IMR-90 (cell line): Measurements from ENCODE around the gene REC114. TPM values are rescaled to one million over a fixed set of nuclear protein-coding genes. Genes with fewer than 3 reads are reported as not detected.
"Not testable (repeated sequence)": the region's sequence is repeated elsewhere in the genome, so short reads cannot be mapped to it uniquely, and the experiment has no call there.

Experiments
- ATAC-seq: fragments of 200-7000 bp; cut with Tn5 transposase; 2 replicates; pipeline ENCODE4 v1.9.1; 2020; ENCODE audit warnings: low read depth, mild to moderate bottlenecking, moderate library complexity
- BruUV-seq: library from RNA; stranded (reverse); fragments of 400-500 nt; replicated peaks from 2 replicates; lab custom pipeline; 2021; lab: Mats Ljungman, UMichigan
- CTCF ChIA-PET: fragments of 300-600 bp; formaldehyde crosslinking; extraction: SDS; loops from one replicate; lab custom pipeline; 2021; ENCODE audit warnings: antibody characterized with exemption; lab: Yijun Ruan, JAX
- POLR2A ChIA-PET: fragments of 300-600 bp; sonication (Branson Sonifier 250); formaldehyde crosslinking; loops from one replicate; lab custom pipeline; 2022; ENCODE audit warnings: antibody characterized with exemption; ENCODE audit not compliant: unreplicated experiment; lab: Charles Lee
- DNase-seq: peaks from one replicate; pipeline ENCODE4 v3.0.0; 2013
- H2AFZ ChIP-seq: replicated peaks from 2 replicates; pipeline ENCODE3; 2013; ENCODE audit warnings: low read length, mild to moderate bottlenecking; ENCODE audit not compliant: poor library complexity
- H2AK5ac ChIP-seq: 2 replicates; pipeline ENCODE4 v1.6.1; 2013; ENCODE audit warnings: low read depth, low read length, inconsistent platforms
- H2AK9ac ChIP-seq: replicated peaks from 2 replicates; pipeline ENCODE3; 2013; ENCODE audit warnings: mild to moderate bottlenecking, low read depth, low read length, moderate library complexity; ENCODE audit not compliant: poor library complexity
- H2BK120ac ChIP-seq: 2 replicates; pipeline ENCODE4 v1.6.1; 2013; ENCODE audit warnings: low read depth, low read length, inconsistent platforms
- H2BK15ac ChIP-seq: 3 replicates; pipeline ENCODE4 v1.6.1; 2013; ENCODE audit warnings: low read depth, low read length, inconsistent platforms
- H2BK20ac ChIP-seq: 2 replicates; pipeline ENCODE4 v1.6.1; 2013; ENCODE audit warnings: low read depth, mild to moderate bottlenecking, inconsistent platforms, low read length, moderate library complexity
- H2BK5ac ChIP-seq: 2 replicates; pipeline ENCODE4 v1.6.1; 2013; ENCODE audit warnings: mild to moderate bottlenecking, low read depth, low read length, inconsistent platforms; ENCODE audit not compliant: poor library complexity, severe bottlenecking
- H3K14ac ChIP-seq: replicated peaks from 2 replicates; pipeline ENCODE4 v1.6.1; 2013; ENCODE audit warnings: low read depth, low read length, inconsistent platforms
- H3K18ac ChIP-seq: 2 replicates; pipeline ENCODE4 v1.6.1; 2013; ENCODE audit warnings: low read depth, low read length, control low read depth
- H3K23ac ChIP-seq: 2 replicates; pipeline ENCODE4 v1.6.1; 2013; ENCODE audit warnings: low read depth, low read length, inconsistent platforms
- H3K27ac ChIP-seq: 2 replicates; pipeline ENCODE4 v1.5.1; 2013; ENCODE audit warnings: mild to moderate bottlenecking, control low read depth, low read length; ENCODE audit not compliant: insufficient read depth
- H3K27me3 ChIP-seq: 2 replicates; pipeline ENCODE4 v1.6.1; 2013; ENCODE audit warnings: low read length; ENCODE audit not compliant: control insufficient read depth, insufficient read depth
- H3K36me3 ChIP-seq: 2 replicates; pipeline ENCODE4 v1.6.1; 2013; ENCODE audit warnings: low read length, mixed read lengths; ENCODE audit not compliant: control insufficient read depth, insufficient read depth
- H3K4ac ChIP-seq: 2 replicates; pipeline ENCODE4 v1.6.1; 2013; ENCODE audit warnings: low read depth, low read length, inconsistent platforms
- H3K4me1 ChIP-seq: 2 replicates; pipeline ENCODE4 v1.6.1; 2013; ENCODE audit warnings: low read length, mixed read lengths; ENCODE audit not compliant: control insufficient read depth, insufficient read depth
- H3K4me2 ChIP-seq: 2 replicates; pipeline ENCODE4 v1.6.1; 2013; ENCODE audit warnings: low read depth, mild to moderate bottlenecking, control low read depth, low read length, moderate library complexity
- H3K4me3 ChIP-seq: 2 replicates; pipeline ENCODE4 v1.5.1; 2013; ENCODE audit warnings: low read depth, mild to moderate bottlenecking, control low read depth, low read length, moderate library complexity; ENCODE audit not compliant: insufficient read depth
- H3K56ac ChIP-seq: 2 replicates; pipeline ENCODE4 v1.6.1; 2013; ENCODE audit warnings: low read length, inconsistent platforms; ENCODE audit not compliant: insufficient read depth; ENCODE audit errors: extremely low read depth
- H3K79me1 ChIP-seq, 2 experiments: 2 replicates each; pipeline ENCODE4 v1.6.1; 2013; ENCODE audit warnings: low read length in 2 of 2, inconsistent platforms in 1 of 2, low read depth in 1 of 2
- H3K9ac ChIP-seq: 2 replicates; pipeline ENCODE4 v1.6.1; 2013; ENCODE audit warnings: low read depth, low read length, control low read depth
- H3K9me1 ChIP-seq: 2 replicates; pipeline ENCODE4 v1.6.1; 2013; ENCODE audit warnings: low read length, inconsistent platforms; ENCODE audit not compliant: insufficient read depth
- H3K9me3 ChIP-seq: 2 replicates; pipeline ENCODE4 v1.6.1; 2013; ENCODE audit warnings: low read length; ENCODE audit not compliant: control insufficient read depth, insufficient read depth
- H4K20me1 ChIP-seq: 2 replicates; pipeline ENCODE4 v1.6.1; 2013; ENCODE audit warnings: low read length, inconsistent platforms; ENCODE audit not compliant: insufficient read depth
- H4K5ac ChIP-seq: 2 replicates; pipeline ENCODE4 v1.6.1; 2013; ENCODE audit warnings: mild to moderate bottlenecking, low read depth, low read length, control low read depth
- H4K8ac ChIP-seq, 2 experiments: 2 replicates each; pipeline ENCODE4 v1.6.1; 2013; ENCODE audit warnings: low read depth in 2 of 2, low read length in 2 of 2, control low read depth in 1 of 2, inconsistent platforms in 1 of 2
- H4K91ac ChIP-seq: 2 replicates; pipeline ENCODE4 v1.6.1; 2013; ENCODE audit warnings: low read depth, low read length, inconsistent platforms; ENCODE audit not compliant: insufficient read depth
- WGBS, 2 experiments: methylation state at CpG; one replicate each; pipeline versions ENCODE4 v1.1.5 to v1.1.7; 2013; ENCODE audit warnings: missing lambda C conversion rate in 2 of 2; ENCODE audit not compliant: insufficient read length in 1 of 2; ENCODE audit errors: extremely low coverage in 2 of 2; 5-methylcytosine and 5-hydroxymethylcytosine counted together
- dilution Hi-C: fragments of 300-500 bp; cut with HindIII; formaldehyde crosslinking; loops from one replicate; pipeline ENCODE4 v1.14.3; 2018; ENCODE audit warnings: low sequenced_read_pairs; ENCODE audit not compliant: unreplicated experiment
- in situ Hi-C: fragments of 300-500 bp; cut with MboI; formaldehyde crosslinking; loops from 3 replicates; pipeline ENCODE4 v1.14.3; 2019; ENCODE audit warnings: low sequenced_read_pairs, inconsistent platforms, mixed read lengths
- intact Hi-C: fragments of 100-400 bp; cut with micrococcal nuclease; formaldehyde crosslinking; loops from 2 replicates; pipeline ENCODE4 v1.10.0; 2022
- polyA plus RNA-seq, 3 experiments: library from polyadenylated mRNA; depleted of rRNA; stranded (reverse); fragments of >200 nt; gene quantifications; 2 replicates each; pipeline ENCODE4 v1.2.3, GENCODE V29; 2012; ENCODE audit warnings: low replicate concordance in 1 of 3
- total RNA-seq: library from RNA; depleted of rRNA; stranded (reverse); fragments of >200 nt; gene quantifications from 2 replicates; pipeline ENCODE4 v1.2.3, GENCODE V29; 2012

REC114 gene
- total and polyA plus RNA-seq, 2 of the 4 experiments (the other 2 are of a cell fraction): not detected

DNA sequence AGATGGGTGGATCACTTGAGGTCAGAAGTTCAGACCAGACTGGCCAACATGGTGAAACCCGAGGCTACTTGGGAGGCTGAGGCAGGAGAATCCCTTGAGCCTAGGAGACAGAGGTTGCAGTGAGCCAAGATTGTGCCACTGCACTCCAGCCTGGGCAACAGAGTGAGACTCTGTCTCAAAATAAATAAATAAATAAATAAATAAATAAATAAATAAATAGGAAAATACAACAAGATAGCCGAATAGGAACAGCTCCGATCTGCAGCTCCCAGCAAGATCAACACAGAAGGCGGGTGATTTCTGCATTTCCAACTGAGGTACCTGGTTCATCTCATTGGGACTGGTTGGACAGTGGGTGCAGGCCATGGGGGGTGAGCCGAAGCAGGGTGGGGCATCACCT is 4.5 kb downstream of the REC114 start:
- WGBS, 2 experiments: no CpG with 5 or more reads among the region's 5 CpGs
- not testable (repeated sequence) for H3K18ac ChIP-seq

DNA sequence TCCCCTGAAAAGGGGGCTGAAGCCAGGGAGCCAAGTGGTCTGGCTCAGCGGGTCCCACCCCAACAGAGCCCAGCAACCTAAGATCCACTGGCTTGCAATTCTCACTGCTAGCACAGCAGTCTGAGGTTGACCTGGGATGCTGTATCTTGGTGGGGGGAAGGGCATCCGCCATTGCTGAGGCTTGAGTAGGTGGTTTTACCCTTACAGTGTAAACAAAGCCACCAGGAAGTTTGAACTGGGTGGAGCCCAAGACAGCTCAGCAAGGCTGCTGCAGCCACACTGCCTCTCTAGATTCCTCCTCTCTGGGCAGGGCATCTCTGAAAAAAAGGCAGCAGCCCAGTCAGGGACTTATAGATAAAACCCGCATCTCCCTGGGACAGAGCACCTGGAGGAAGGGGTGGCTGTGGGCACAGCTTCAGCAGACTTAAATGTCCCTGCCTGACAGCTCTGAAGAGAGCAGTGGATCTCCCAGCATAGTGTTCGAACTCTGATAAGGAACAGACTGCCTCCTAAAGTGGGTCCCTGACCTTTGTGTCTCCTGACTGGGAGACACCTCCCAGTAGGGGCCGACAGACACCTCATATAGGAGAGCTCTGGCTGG is 5.3 kb downstream of the REC114 start:
- H2AFZ ChIP-seq, in situ Hi-C loops, H3K9ac ChIP-seq, H4K20me1 ChIP-seq, H2AK9ac ChIP-seq, DNase-seq, H2BK15ac ChIP-seq, H3K23ac ChIP-seq, H4K5ac ChIP-seq, H3K27me3 ChIP-seq, H3K9me3 ChIP-seq, H3K79me1 ChIP-seq, H3K4ac ChIP-seq, H2AK5ac ChIP-seq, H2BK120ac ChIP-seq, H3K27ac ChIP-seq, BruUV-seq, H3K56ac ChIP-seq, H3K9me1 ChIP-seq, CTCF ChIA-PET, H3K36me3 ChIP-seq, ATAC-seq, H3K18ac ChIP-seq, H3K4me1 ChIP-seq, H4K8ac ChIP-seq, H3K4me3 ChIP-seq, H3K14ac ChIP-seq, dilution Hi-C loops, H4K91ac ChIP-seq, H2BK20ac ChIP-seq, H3K4me2 ChIP-seq, H2BK5ac ChIP-seq, POLR2A ChIA-PET, intact Hi-C loops: not testable (repeated sequence)
- 84% methylated on average over 3 of the region's 5 CpGs; no CpG with 5 or more reads in 1 of the 2 experiments for WGBS, 2 experiments

More for the DNA sequence above, 4.5 kb downstream of the REC114 start:
- H4K8ac ChIP-seq, POLR2A ChIA-PET, H3K4me3 ChIP-seq, dilution Hi-C loops, H3K9me1 ChIP-seq, H3K14ac ChIP-seq, H2BK20ac ChIP-seq, H3K23ac ChIP-seq, BruUV-seq, H3K27ac ChIP-seq, H3K4ac ChIP-seq, H2BK120ac ChIP-seq, H2AK5ac ChIP-seq, H3K9ac ChIP-seq, in situ Hi-C loops, H2AK9ac ChIP-seq, H2AFZ ChIP-seq, CTCF ChIA-PET, H3K9me3 ChIP-seq, H3K4me1 ChIP-seq, H2BK5ac ChIP-seq, H3K36me3 ChIP-seq, intact Hi-C loops, H2BK15ac ChIP-seq, H4K20me1 ChIP-seq, H3K4me2 ChIP-seq, H3K56ac ChIP-seq, H3K27me3 ChIP-seq, H3K79me1 ChIP-seq, ATAC-seq, DNase-seq, H4K91ac ChIP-seq, H4K5ac ChIP-seq: not testable (repeated sequence)
